Panc1 (cell line): ENCODE data around the gene KIF20A. TPM values are rescaled to one million over a fixed set of nuclear protein-coding genes. Genes with fewer than 3 reads are reported as not detected.
"Not testable (repeated sequence)": the region's sequence is repeated elsewhere in the genome, so short reads cannot be mapped to it uniquely, and the experiment has no call there.

Source experiments
- ATAC-seq: fragments of 200-7000 bp; cut with Tn5 transposase; 2 replicates; pipeline ENCODE4 v1.9.1; 2020; ENCODE audit warnings: mild to moderate bottlenecking, moderate library complexity
- BruUV-seq: library from RNA; stranded (reverse); fragments of 400-500 nt; replicated peaks from 2 replicates; lab custom pipeline; 2021; lab: Mats Ljungman, UMichigan
- CTCF ChIA-PET: fragments of 300-600 bp; sonication (Branson Sonifier 250); formaldehyde crosslinking; loops from one replicate; lab custom pipeline; 2022; ENCODE audit warnings: antibody characterized with exemption; lab: Charles Lee
- POLR2A ChIA-PET: fragments of 300-600 bp; sonication (Branson Sonifier 250); formaldehyde crosslinking; loops from one replicate; lab custom pipeline; 2022; ENCODE audit warnings: antibody characterized with exemption; lab: Charles Lee
- DNase-seq: peaks from one replicate; pipeline ENCODE4 v3.0.0-alpha.2; 2010; ENCODE audit warnings: low read depth, low spot score
- H3K27ac ChIP-seq: 2 replicates; pipeline ENCODE4 v1.5.1; 2011; ENCODE audit warnings: mild to moderate bottlenecking, low read length, inconsistent platforms
- H3K27me3 ChIP-seq: fragments of 200-500 bp; sonication (Bioruptor generic); 2 replicates; pipeline ENCODE4 v1.6.0; 2014; ENCODE audit warnings: low read length, inconsistent platforms; ENCODE audit not compliant: control insufficient read depth, insufficient read depth
- H3K36me3 ChIP-seq: fragments of 200-500 bp; sonication (Bioruptor generic); 2 replicates; pipeline ENCODE4 v1.5.1; 2014; ENCODE audit warnings: inconsistent platforms, mild to moderate bottlenecking, low read length, moderate library complexity; ENCODE audit not compliant: control insufficient read depth, insufficient read depth
- H3K4me1 ChIP-seq: 2 replicates; pipeline ENCODE4 v1.5.1; 2011; ENCODE audit warnings: inconsistent platforms, mild to moderate bottlenecking, low read length, moderate library complexity; ENCODE audit not compliant: control insufficient read depth, insufficient read depth
- H3K4me3 ChIP-seq, 2 experiments: 2 replicates each; pipeline ENCODE4 v1.5.1; 2011 to 2012; ENCODE audit warnings: low read depth in 2 of 2, low read length in 2 of 2, mild to moderate bottlenecking in 2 of 2, inconsistent platforms in 1 of 2, moderate library complexity in 1 of 2
- H3K9me3 ChIP-seq: fragments of 200-500 bp; sonication (Bioruptor generic); 2 replicates; pipeline ENCODE4 v1.5.1; 2014; ENCODE audit warnings: low read depth, mild to moderate bottlenecking, inconsistent platforms, low read length, moderate library complexity; ENCODE audit not compliant: control insufficient read depth, insufficient read depth
- CTCF ChIP-seq: fragments of 450-650 bp; IDR thresholded peaks from 2 replicates; pipeline ENCODE4 v1.5.1; 2017; ENCODE audit warnings: mild to moderate bottlenecking
- POLR2AphosphoS5 ChIP-seq: IDR thresholded peaks from 2 replicates; pipeline ENCODE4 v1.6.1; 2012; ENCODE audit warnings: mild to moderate bottlenecking, low read depth, low read length, moderate library complexity
- REST ChIP-seq, 2 experiments: IDR thresholded peaks; 2 replicates each; pipeline ENCODE4 v1.6.1; 2011 to 2012; ENCODE audit warnings: low read depth in 2 of 2, control low read depth in 1 of 2, low read length in 1 of 2, mild to moderate bottlenecking in 1 of 2, moderate library complexity in 1 of 2; ENCODE audit not compliant: insufficient read depth in 1 of 2
- SIN3A ChIP-seq: IDR thresholded peaks from 2 replicates; pipeline ENCODE4 v1.6.1; 2012; ENCODE audit warnings: low read depth, mild to moderate bottlenecking, low read length, moderate library complexity, borderline replicate concordance; ENCODE audit not compliant: insufficient read depth
- TCF7L2 ChIP-seq: IDR thresholded peaks from 2 replicates; pipeline ENCODE4 v1.6.1; 2011; ENCODE audit warnings: mild to moderate bottlenecking, low read depth, low read length, inconsistent platforms
- in situ Hi-C: cut with HindIII; loops from 2 replicates; pipeline ENCODE4 v1.10.0; 2016; ENCODE audit warnings: low sequenced_read_pairs, low pct_unique_long_range_greater_than_20kb
- intact Hi-C: fragments of 100-400 bp; cut with micrococcal nuclease; formaldehyde crosslinking; loops from one replicate; pipeline ENCODE4 v1.10.0; 2022; ENCODE audit not compliant: unreplicated experiment
- total RNA-seq: library from RNA; stranded (reverse); gene quantifications from one replicate; pipeline ENCODE4 v1.2.1, GENCODE V29; 2021; ENCODE audit not compliant: unreplicated experiment

Gene KIF20A
- total RNA-seq, 1 experiment from 2014 or later: 55.4 TPM

- no TSS peak for BruUV-seq
- H3K27me3 ChIP-seq: no peaks in the 10 kb centered on the region
- intact Hi-C loops: no loop called here
- no peaks in the 10 kb centered on the region for H3K4me1 ChIP-seq
- TF ChIP-seq REST (IDR thresholded peaks at IDR 0.05; ENCODE audit: insufficient read depth in 1 of 2, low read depth in 2 of 2, low read length in 1 of 2) (no peak), SIN3A (no peak), TCF7L2 (no peak), CTCF (no peak), POLR2AphosphoS5 (no peak)
- H3K9me3 ChIP-seq: no peaks in the 10 kb centered on the region
- H3K4me3 ChIP-seq: no peak overlapping the region
- no peak for DNase-seq
- ChIA-PET POLR2A (interaction anchor here (0.5 kb wide), 1 partner anchor 101 kb away, joined by 4 read pairs; no protein-coding TSS in a partner anchor), CTCF (no interaction called here)
- H3K27ac ChIP-seq: no peak overlapping the region
- ATAC-seq: no peak
- in situ Hi-C loops: no loop called here
- H3K36me3 ChIP-seq: peaks cover 14% of the 10 kb centered on the region
Observed at GRCh38 chr5:138192826-138193225, 13.9 kb downstream of the KIF20A start.

GRCh38 chr5:138193859-138194258, 14.9 kb downstream of the KIF20A start:
- H3K4me3 ChIP-seq, ATAC-seq, DNase-seq, H3K27ac ChIP-seq, intact Hi-C loops, H3K4me1 ChIP-seq, H3K9me3 ChIP-seq, BruUV-seq, CTCF ChIA-PET, in situ Hi-C loops, H3K36me3 ChIP-seq, H3K27me3 ChIP-seq: not testable (repeated sequence)
- POLR2A ChIA-PET: interaction anchor here (0.5 kb wide), 1 partner anchor 88 kb away, joined by 3 read pairs; no protein-coding TSS in a partner anchor

GRCh38 chr5:138210985-138211384, 32.1 kb downstream of the KIF20A start:
- intact Hi-C loops: no loop called here
- CTCF ChIA-PET: interaction anchor here (0.7 kb wide), 1 partner anchor 41 kb away, joined by 3 read pairs; no protein-coding TSS in a partner anchor

More at GRCh38 chr5:138210985-138211384, 32.1 kb downstream of the KIF20A start:
- Histone ChIP-seq H3K4me1 (peaks cover 13% of the 10 kb centered on the region), H3K36me3 (no peaks in the 10 kb centered on the region; the same call in 1 of the 2 replicates), H3K4me3 (no peak overlapping the region), H3K27me3 (no peaks in the 10 kb centered on the region), H3K9me3 (no peaks in the 10 kb centered on the region), H3K27ac (no peak overlapping the region)
- TF ChIP-seq TCF7L2 (no peak), POLR2AphosphoS5 (no peak), REST (IDR thresholded peaks at IDR 0.05; ENCODE audit: insufficient read depth in 1 of 2, low read depth in 2 of 2, low read length in 1 of 2) (no peak), CTCF (no peak), SIN3A (no peak)
- no TSS peak for BruUV-seq
- ATAC-seq (no peak), DNase-seq (no peak)
- POLR2A ChIA-PET: no interaction called here
- in situ Hi-C loops: no loop called here
